ENCODE measurements around the gene PEAK1. TPM values are rescaled to one million over a fixed set of nuclear protein-coding genes. Genes with fewer than 3 reads are reported as not detected.

The PEAK1 gene
- total RNA-seq, 1 experiment from 2014 or later = 2.5 TPM

DNA sequence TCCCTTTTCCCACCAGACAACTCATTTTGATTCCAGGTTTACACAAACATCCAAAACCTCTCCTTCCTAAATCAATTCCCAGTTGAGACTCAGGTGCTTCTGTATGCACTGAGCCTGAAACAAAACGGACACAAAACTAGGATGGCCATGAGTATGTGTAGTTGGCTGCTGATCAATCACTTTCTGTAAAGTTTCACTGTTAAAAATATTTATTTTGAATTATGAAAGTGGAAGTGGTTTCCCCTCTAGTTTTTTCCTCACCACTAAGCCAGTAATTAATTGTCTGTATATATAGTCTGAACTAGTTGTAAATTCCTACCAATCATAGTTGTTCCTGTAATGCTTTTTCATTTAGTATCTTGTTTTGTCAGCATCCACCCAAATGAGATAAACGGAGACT, 297.3 kb downstream of the PEAK1 start:
- DNase-seq = no peak
- Histone ChIP-seq H3K9ac (ENCODE audit: low read length) (no peak overlapping the region), H3K27me3 (ENCODE audit: low read length) (no peaks in the 10 kb centered on the region), H3K9me3 (ENCODE audit: low read length) (no peaks in the 10 kb centered on the region), H3K79me2 (ENCODE audit: low read length) (no peaks in the 10 kb centered on the region), H3K36me3 (ENCODE audit: insufficient read depth, low read length) (no peaks in the 10 kb centered on the region), H3K27ac (ENCODE audit: low read length) (no peak overlapping the region), H3K4me3 (ENCODE audit: low read length) (no peak overlapping the region), H3K4me1 (ENCODE audit: low read length) (no peaks in the 10 kb centered on the region), H3K9me2 (replicated peaks; ENCODE audit: insufficient read depth, low read length) (no peaks in the 10 kb centered on the region), H4K20me1 (ENCODE audit: insufficient read depth, low read depth, low read length) (no peaks in the 10 kb centered on the region), H3K4me2 (ENCODE audit: low read depth, low read length, poor library complexity, severe bottlenecking) (no peak overlapping the region), H2AFZ (ENCODE audit: low read length) (no peak overlapping the region)

DNA sequence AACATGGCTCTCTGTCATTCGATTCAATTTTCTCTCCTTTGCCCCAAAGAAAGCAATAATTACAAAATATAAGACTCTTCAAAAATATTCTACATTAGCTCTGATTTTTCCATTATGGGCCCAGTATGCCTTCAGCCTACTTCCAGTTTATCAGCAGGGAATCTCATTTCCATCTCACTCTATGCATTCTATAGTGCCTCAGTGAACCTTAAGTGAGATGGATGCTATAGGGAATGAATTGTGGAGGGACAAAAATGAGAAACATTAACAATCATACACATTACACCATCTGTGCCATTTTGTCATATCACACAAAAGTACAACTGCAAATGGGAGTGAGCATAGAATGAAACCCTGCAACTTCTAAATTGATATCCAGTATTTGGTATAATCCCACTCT, 298.3 kb downstream of the PEAK1 start:
- Histone ChIP-seq H4K20me1 (ENCODE audit: insufficient read depth, low read depth, low read length) (no peaks in the 10 kb centered on the region), H3K27me3 (ENCODE audit: low read length) (no peaks in the 10 kb centered on the region), H3K4me3 (ENCODE audit: low read length) (no peak overlapping the region), H3K79me2 (ENCODE audit: low read length) (no peaks in the 10 kb centered on the region), H3K27ac (ENCODE audit: low read length) (no peak overlapping the region), H3K4me2 (ENCODE audit: low read depth, low read length, poor library complexity, severe bottlenecking) (no peak overlapping the region), H3K9me3 (ENCODE audit: low read length) (no peaks in the 10 kb centered on the region), H3K9ac (ENCODE audit: low read length) (no peak overlapping the region), H3K9me2 (replicated peaks; ENCODE audit: insufficient read depth, low read length) (no peaks in the 10 kb centered on the region), H2AFZ (ENCODE audit: low read length) (no peak overlapping the region), H3K4me1 (ENCODE audit: low read length) (no peaks in the 10 kb centered on the region), H3K36me3 (ENCODE audit: insufficient read depth, low read length) (no peaks in the 10 kb centered on the region)
- no peak for DNase-seq

DNA sequence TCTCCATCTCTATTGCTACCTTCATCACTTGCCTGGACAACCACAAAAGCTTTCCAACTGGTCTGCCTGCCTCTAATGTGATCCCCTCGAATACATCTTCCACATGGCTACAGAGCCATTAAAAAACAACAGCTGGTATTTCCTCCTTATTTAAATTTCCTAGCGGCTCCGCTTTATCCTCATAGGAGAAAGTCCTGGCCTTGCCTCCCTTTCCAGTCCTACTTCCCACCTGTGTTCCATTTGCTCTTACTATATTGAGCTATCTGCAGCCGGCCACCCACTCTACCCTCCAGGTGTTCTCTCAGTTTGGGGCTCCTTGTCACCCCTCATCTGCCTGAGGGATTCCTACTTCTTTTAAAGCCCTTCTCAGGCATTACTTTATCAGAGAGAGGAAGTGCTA, 299.3 kb downstream of the PEAK1 start:
- no peak for DNase-seq
- Histone ChIP-seq H3K27ac (ENCODE audit: low read length) (no peak overlapping the region), H3K4me2 (ENCODE audit: low read depth, low read length, poor library complexity, severe bottlenecking) (no peak overlapping the region), H3K4me3 (ENCODE audit: low read length) (no peak overlapping the region), H4K20me1 (ENCODE audit: insufficient read depth, low read depth, low read length) (no peaks in the 10 kb centered on the region), H3K36me3 (ENCODE audit: insufficient read depth, low read length) (no peaks in the 10 kb centered on the region), H3K79me2 (ENCODE audit: low read length) (no peaks in the 10 kb centered on the region), H2AFZ (ENCODE audit: low read length) (no peak overlapping the region), H3K9me3 (ENCODE audit: low read length) (no peaks in the 10 kb centered on the region), H3K27me3 (ENCODE audit: low read length) (no peaks in the 10 kb centered on the region), H3K9ac (ENCODE audit: low read length) (no peak overlapping the region), H3K4me1 (ENCODE audit: low read length) (no peaks in the 10 kb centered on the region), H3K9me2 (replicated peaks; ENCODE audit: insufficient read depth, low read length) (no peaks in the 10 kb centered on the region)

DNA sequence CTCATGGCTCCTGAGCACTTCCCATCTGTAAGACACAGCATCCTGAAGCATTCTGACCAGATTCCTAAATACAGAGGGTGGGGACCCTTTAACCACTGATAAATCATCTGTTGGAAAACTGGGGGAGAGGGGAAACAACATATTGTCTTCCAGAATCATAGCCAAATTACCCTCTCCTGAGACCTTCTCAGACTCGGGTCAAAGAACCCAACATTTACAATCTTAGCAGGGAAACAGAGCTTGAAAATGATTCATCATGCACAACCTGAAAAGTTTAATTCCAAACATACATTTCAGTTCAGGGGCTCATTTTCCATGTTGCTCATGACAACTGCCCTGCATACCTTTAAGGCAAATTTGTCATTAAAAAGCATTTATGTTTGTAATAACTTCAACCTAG, 300.5 kb downstream of the PEAK1 start:
- Histone ChIP-seq H3K36me3 (ENCODE audit: insufficient read depth, low read length) (no peaks in the 10 kb centered on the region), H3K4me1 (ENCODE audit: low read length) (no peaks in the 10 kb centered on the region), H3K9me3 (ENCODE audit: low read length) (no peaks in the 10 kb centered on the region), H3K4me3 (ENCODE audit: low read length) (no peak overlapping the region), H3K4me2 (ENCODE audit: low read depth, low read length, poor library complexity, severe bottlenecking) (no peak overlapping the region), H4K20me1 (ENCODE audit: insufficient read depth, low read depth, low read length) (no peaks in the 10 kb centered on the region), H3K9ac (ENCODE audit: low read length) (no peak overlapping the region), H3K9me2 (replicated peaks; ENCODE audit: insufficient read depth, low read length) (no peaks in the 10 kb centered on the region), H3K27ac (ENCODE audit: low read length) (no peak overlapping the region), H2AFZ (ENCODE audit: low read length) (no peak overlapping the region), H3K27me3 (ENCODE audit: low read length) (no peaks in the 10 kb centered on the region), H3K79me2 (ENCODE audit: low read length) (no peaks in the 10 kb centered on the region)
- no peak for DNase-seq

DNA sequence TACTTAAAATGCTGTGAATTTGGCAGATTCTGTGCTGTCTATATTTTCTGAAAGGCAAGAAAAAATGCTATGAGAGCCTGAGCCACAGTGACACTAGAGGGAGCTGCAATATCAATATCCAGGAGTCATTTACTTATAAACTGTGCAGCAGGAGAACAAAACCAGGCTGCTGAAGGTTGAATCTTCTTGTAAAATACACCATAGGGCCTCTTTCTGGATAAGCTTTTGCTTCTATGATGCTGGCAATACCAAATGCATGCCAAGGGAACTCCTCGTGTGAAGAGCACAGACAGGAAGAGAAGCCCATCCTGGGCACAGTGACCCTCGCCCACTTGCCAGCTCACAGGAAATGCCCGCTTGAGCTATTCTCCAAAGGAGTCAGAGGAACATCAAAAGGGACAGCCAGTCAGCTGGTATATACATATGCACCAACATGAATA, 301.0 kb downstream of the PEAK1 start:
- Histone ChIP-seq H3K4me1 (ENCODE audit: low read length) (no peaks in the 10 kb centered on the region), H3K36me3 (ENCODE audit: insufficient read depth, low read length) (no peaks in the 10 kb centered on the region), H2AFZ (ENCODE audit: low read length) (no peak overlapping the region), H3K79me2 (ENCODE audit: low read length) (no peaks in the 10 kb centered on the region), H4K20me1 (ENCODE audit: insufficient read depth, low read depth, low read length) (no peaks in the 10 kb centered on the region), H3K9me3 (ENCODE audit: low read length) (no peaks in the 10 kb centered on the region), H3K4me3 (ENCODE audit: low read length) (no peak overlapping the region), H3K27me3 (ENCODE audit: low read length) (no peaks in the 10 kb centered on the region), H3K27ac (ENCODE audit: low read length) (no peak overlapping the region), H3K9me2 (replicated peaks; ENCODE audit: insufficient read depth, low read length) (no peaks in the 10 kb centered on the region), H3K4me2 (ENCODE audit: low read depth, low read length, poor library complexity, severe bottlenecking) (no peak overlapping the region), H3K9ac (ENCODE audit: low read length) (no peak overlapping the region)
- peak; percentile 79 for DNase-seq

DNA sequence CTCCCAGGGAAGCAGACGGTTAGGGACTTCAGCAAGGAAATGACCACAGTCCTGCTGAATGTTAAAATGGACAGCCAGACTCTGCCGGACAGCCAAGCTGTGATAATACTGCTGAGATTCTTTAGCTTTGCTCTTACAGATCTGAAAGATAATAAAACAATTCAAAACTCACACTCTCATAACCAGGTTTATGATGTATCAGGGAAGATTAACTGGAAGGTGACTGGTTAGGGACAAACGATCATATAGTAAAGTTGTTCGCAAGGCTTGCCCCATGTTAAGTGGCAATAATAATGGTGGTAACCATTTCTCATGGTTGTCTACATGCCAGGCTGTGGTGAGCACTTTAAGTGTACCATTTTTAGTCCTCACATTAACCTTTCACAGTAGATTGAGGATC, 304.7 kb downstream of the PEAK1 start:
- H3K27ac ChIP-seq (ENCODE audit: low read length) = no peak overlapping the region
- H3K9ac ChIP-seq (ENCODE audit: low read length) = no peak overlapping the region
- H3K36me3 ChIP-seq (ENCODE audit: insufficient read depth, low read length) = no peaks in the 10 kb centered on the region
- H3K4me3 ChIP-seq (ENCODE audit: low read length) = no peak overlapping the region
- DNase-seq = no peak
- no peaks in the 10 kb centered on the region for H3K9me2 ChIP-seq (replicated peaks; ENCODE audit: insufficient read depth, low read length)
- no peaks in the 10 kb centered on the region for H4K20me1 ChIP-seq (ENCODE audit: insufficient read depth, low read depth, low read length)
- H3K79me2 ChIP-seq (ENCODE audit: low read length) = no peaks in the 10 kb centered on the region
- no peak overlapping the region for H2AFZ ChIP-seq (ENCODE audit: low read length)
- no peaks in the 10 kb centered on the region for H3K9me3 ChIP-seq (ENCODE audit: low read length)
- no peaks in the 10 kb centered on the region for H3K27me3 ChIP-seq (ENCODE audit: low read length)
- H3K4me2 ChIP-seq (ENCODE audit: low read depth, low read length, poor library complexity, severe bottlenecking) = no peak overlapping the region
- no peaks in the 10 kb centered on the region for H3K4me1 ChIP-seq (ENCODE audit: low read length)

DNA sequence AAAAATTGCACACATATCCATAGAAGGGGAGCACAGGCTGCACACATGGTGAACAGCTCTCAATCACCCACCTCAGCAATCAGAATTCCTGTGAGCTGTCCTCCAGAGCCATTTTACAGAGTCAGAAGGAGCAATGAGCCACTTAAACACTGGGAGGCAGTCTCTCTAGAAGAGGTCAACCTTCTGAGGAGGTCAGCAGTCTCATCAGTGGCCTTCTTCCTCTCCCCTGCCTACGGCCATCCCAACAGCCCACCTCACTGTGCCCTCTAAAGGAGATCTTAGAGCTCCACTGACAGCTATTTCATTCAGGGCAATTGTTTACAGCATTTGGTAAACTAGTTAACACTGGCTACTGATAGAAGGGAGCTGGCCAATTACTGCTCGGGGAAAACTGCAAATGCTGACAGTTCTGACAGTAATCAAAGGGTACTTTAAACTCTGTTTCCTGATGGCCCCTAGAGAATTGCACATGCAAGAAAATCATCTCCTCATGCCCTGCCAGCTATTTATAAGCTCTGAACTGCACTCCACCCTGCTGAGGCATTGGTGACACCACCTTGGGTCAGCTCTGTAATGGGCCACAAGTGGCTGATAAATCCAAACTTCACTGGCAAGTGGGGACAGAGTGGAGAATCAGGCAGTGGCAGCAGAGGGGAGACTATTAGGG, 306.9 kb downstream of the PEAK1 start:
- DNase-seq = no peak

DNA sequence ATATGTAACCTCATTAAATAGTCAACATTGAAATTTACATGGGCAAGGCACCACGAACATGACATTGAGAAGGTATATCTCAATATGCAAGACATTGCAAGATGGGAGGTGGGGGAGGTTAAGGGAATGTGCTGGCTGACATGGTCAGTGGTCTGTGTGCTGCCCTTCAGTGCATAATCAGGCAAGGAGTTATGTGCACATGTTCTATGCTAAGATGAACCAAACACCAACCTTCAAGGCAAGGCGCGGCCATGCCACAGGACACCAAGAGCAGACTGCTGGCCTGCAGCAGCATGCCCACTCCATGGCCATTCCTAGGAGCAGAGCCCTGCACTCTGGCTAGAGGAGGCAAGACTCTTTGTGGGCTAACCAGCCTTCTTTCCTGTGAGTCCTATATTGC, 308.1 kb downstream of the PEAK1 start:
- Histone ChIP-seq H4K20me1 (ENCODE audit: insufficient read depth, low read depth, low read length) (no peaks in the 10 kb centered on the region), H3K9me2 (replicated peaks; ENCODE audit: insufficient read depth, low read length) (no peaks in the 10 kb centered on the region), H3K4me2 (ENCODE audit: low read depth, low read length, poor library complexity, severe bottlenecking) (no peak overlapping the region), H3K9me3 (ENCODE audit: low read length) (no peaks in the 10 kb centered on the region), H3K36me3 (ENCODE audit: insufficient read depth, low read length) (no peaks in the 10 kb centered on the region), H3K4me1 (ENCODE audit: low read length) (no peaks in the 10 kb centered on the region), H3K27ac (ENCODE audit: low read length) (no peak overlapping the region), H3K9ac (ENCODE audit: low read length) (no peak overlapping the region), H2AFZ (ENCODE audit: low read length) (no peak overlapping the region), H3K4me3 (ENCODE audit: low read length) (no peak overlapping the region), H3K79me2 (ENCODE audit: low read length) (no peaks in the 10 kb centered on the region), H3K27me3 (ENCODE audit: low read length) (no peaks in the 10 kb centered on the region)
- DNase-seq = no peak

More for the DNA sequence above, 306.9 kb downstream of the PEAK1 start:
- Histone ChIP-seq H3K79me2 (ENCODE audit: low read length) (no peaks in the 10 kb centered on the region), H3K4me1 (ENCODE audit: low read length) (no peaks in the 10 kb centered on the region), H2AFZ (ENCODE audit: low read length) (no peak overlapping the region), H3K4me3 (ENCODE audit: low read length) (no peak overlapping the region), H3K9me2 (replicated peaks; ENCODE audit: insufficient read depth, low read length) (no peaks in the 10 kb centered on the region), H4K20me1 (ENCODE audit: insufficient read depth, low read depth, low read length) (no peaks in the 10 kb centered on the region), H3K4me2 (ENCODE audit: low read depth, low read length, poor library complexity, severe bottlenecking) (no peak overlapping the region), H3K27ac (ENCODE audit: low read length) (no peak overlapping the region), H3K9ac (ENCODE audit: low read length) (no peak overlapping the region), H3K36me3 (ENCODE audit: insufficient read depth, low read length) (no peaks in the 10 kb centered on the region), H3K27me3 (ENCODE audit: low read length) (no peaks in the 10 kb centered on the region), H3K9me3 (ENCODE audit: low read length) (no peaks in the 10 kb centered on the region)

Data from Karpas-422 (cell line).